Measurements from ENCODE around the gene HECW1.

DNA sequence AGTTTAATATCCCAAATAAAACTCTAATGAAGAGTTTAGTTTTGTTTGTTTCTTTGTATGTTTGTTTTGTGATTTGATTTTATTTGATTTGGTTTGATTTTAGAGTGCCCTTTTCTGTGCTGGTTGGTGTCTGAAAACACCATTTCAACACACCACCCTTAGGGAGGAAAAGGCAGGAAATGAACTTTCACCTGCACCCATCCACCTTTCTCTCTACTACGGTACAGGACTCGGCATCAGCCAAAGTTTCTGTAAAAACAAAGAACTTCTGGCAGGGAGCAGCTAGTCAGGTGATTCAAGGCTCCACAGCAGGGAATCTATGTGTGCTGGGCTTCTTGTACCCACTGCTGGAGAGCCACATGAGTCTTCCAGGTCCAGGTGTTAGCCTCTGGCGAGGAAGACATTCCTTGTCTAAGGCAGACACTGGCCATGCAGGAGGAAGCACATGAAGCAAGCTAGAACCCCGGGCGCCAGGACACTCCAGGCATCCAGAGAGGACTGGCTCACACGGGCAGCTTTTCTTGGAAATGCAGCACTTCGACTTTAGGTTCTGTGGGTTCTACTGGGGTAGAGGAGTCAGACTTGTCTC lies 448.4 kb downstream of the HECW1 start:
- TF ChIP-seq HCFC1 (IDR thresholded peaks at IDR 0.05; ENCODE audit: low read length) (no peak), CTCF (IDR thresholded peaks at IDR 0.05 in 2 of 3, conservative IDR thresholded peaks at IDR 0.05 in 1 of 3; ENCODE audit: control insufficient read depth in 2 of 3, extremely low read depth in 1 of 3, insufficient read depth in 1 of 3, low read depth in 3 of 3, low read length in 3 of 3) (no peak), TAF1 (IDR thresholded peaks at IDR 0.05; ENCODE audit: borderline replicate concordance, low read depth, low read length) (no peak), EZH2 (IDR thresholded peaks at IDR 0.05; ENCODE audit: borderline replicate concordance, control insufficient read depth, low read depth, low read length) (no peak), SIN3A (IDR thresholded peaks at IDR 0.05; ENCODE audit: low read depth, low read length) (no peak)

Data from GM12878 (cell line).